Measurements from ENCODE around the gene UTY.

UTY gene

GRCh38 chrY:13361656-13362636 lies 117.9 kb downstream of the UTY start:
- H3K27me3 Mint-ChIP-seq = no peaks in the 10 kb centered on the region
- no peak overlapping the region for H3K4me3 Mint-ChIP-seq
- H3K27ac Mint-ChIP-seq = peak overlapping the region; percentile 76
- H3K9me3 Mint-ChIP-seq = no peaks in the 10 kb centered on the region
- peaks cover 28% of the 10 kb centered on the region for H3K4me1 Mint-ChIP-seq (ENCODE audit: low read depth)
- peaks cover 9% of the 10 kb centered on the region for H3K36me3 Mint-ChIP-seq (ENCODE audit: low read depth)

GRCh38 chrY:13351443-13351842 lies 128.4 kb downstream of the UTY start:
- Mint-ChIP-seq H3K4me3 (no peak overlapping the region), H3K27me3 (no peaks in the 10 kb centered on the region), H3K27ac (no peak overlapping the region), H3K4me1 (ENCODE audit: low read depth) (peaks cover 11% of the 10 kb centered on the region), H3K36me3 (ENCODE audit: low read depth) (peaks cover 28% of the 10 kb centered on the region), H3K9me3 (no peaks in the 10 kb centered on the region)

- Mint-ChIP-seq H3K9me3 (no peaks in the 10 kb centered on the region), H3K4me3 (no peak overlapping the region), H3K27ac (no peak overlapping the region), H3K27me3 (no peaks in the 10 kb centered on the region), H3K4me1 (ENCODE audit: low read depth) (peaks cover 19% of the 10 kb centered on the region), H3K36me3 (ENCODE audit: low read depth) (peaks cover 18% of the 10 kb centered on the region)
Observed at GRCh38 chrY:13347106-13347505, 132.7 kb downstream of the UTY start.

GRCh38 chrY:13345549-13345948 lies 134.3 kb downstream of the UTY start:
- peak overlapping the region; percentile 11 for H3K27ac Mint-ChIP-seq
- no peaks in the 10 kb centered on the region for H3K27me3 Mint-ChIP-seq
- H3K4me1 Mint-ChIP-seq (ENCODE audit: low read depth) = peaks cover 19% of the 10 kb centered on the region
- no peak overlapping the region for H3K4me3 Mint-ChIP-seq
- peaks cover 17% of the 10 kb centered on the region for H3K36me3 Mint-ChIP-seq (ENCODE audit: low read depth)
- no peaks in the 10 kb centered on the region for H3K9me3 Mint-ChIP-seq

- Mint-ChIP-seq H3K27ac (no peak overlapping the region), H3K9me3 (no peaks in the 10 kb centered on the region), H3K27me3 (no peaks in the 10 kb centered on the region), H3K36me3 (ENCODE audit: low read depth) (peaks cover 25% of the 10 kb centered on the region), H3K4me1 (ENCODE audit: low read depth) (peaks cover 8% of the 10 kb centered on the region), H3K4me3 (no peak overlapping the region)
Observed at GRCh38 chrY:13343307-13343946, 136.4 kb downstream of the UTY start.

GRCh38 chrY:13339939-13340338 lies 139.9 kb downstream of the UTY start:
- Mint-ChIP-seq H3K4me3 (no peak overlapping the region), H3K36me3 (ENCODE audit: low read depth) (peaks cover 34% of the 10 kb centered on the region), H3K4me1 (ENCODE audit: low read depth) (peaks cover 8% of the 10 kb centered on the region), H3K27me3 (no peaks in the 10 kb centered on the region), H3K27ac (no peak overlapping the region), H3K9me3 (no peaks in the 10 kb centered on the region)

GRCh38 chrY:13339381-13339780 lies 140.5 kb downstream of the UTY start:
- Mint-ChIP-seq H3K36me3 (ENCODE audit: low read depth) (peaks cover 39% of the 10 kb centered on the region), H3K4me1 (ENCODE audit: low read depth) (peaks cover 8% of the 10 kb centered on the region), H3K4me3 (no peak overlapping the region), H3K9me3 (no peaks in the 10 kb centered on the region), H3K27me3 (no peaks in the 10 kb centered on the region), H3K27ac (peak overlapping the region; percentile 11)

GRCh38 chrY:13338711-13339110 lies 141.1 kb downstream of the UTY start:
- no peaks in the 10 kb centered on the region for H3K27me3 Mint-ChIP-seq
- H3K4me1 Mint-ChIP-seq (ENCODE audit: low read depth) = peaks cover 9% of the 10 kb centered on the region
- H3K9me3 Mint-ChIP-seq = no peaks in the 10 kb centered on the region
- no peak overlapping the region for H3K4me3 Mint-ChIP-seq
- H3K27ac Mint-ChIP-seq = no peak overlapping the region
- peaks cover 43% of the 10 kb centered on the region for H3K36me3 Mint-ChIP-seq (ENCODE audit: low read depth)

GRCh38 chrY:13337934-13338333 lies 141.9 kb downstream of the UTY start:
- no peaks in the 10 kb centered on the region for H3K27me3 Mint-ChIP-seq
- no peaks in the 10 kb centered on the region for H3K9me3 Mint-ChIP-seq
- no peak overlapping the region for H3K4me3 Mint-ChIP-seq
- H3K4me1 Mint-ChIP-seq (ENCODE audit: low read depth) = peaks cover 9% of the 10 kb centered on the region
- peaks cover 39% of the 10 kb centered on the region for H3K36me3 Mint-ChIP-seq (ENCODE audit: low read depth)
- H3K27ac Mint-ChIP-seq = no peak overlapping the region

GRCh38 chrY:13333791-13334190 lies 146.0 kb downstream of the UTY start:
- no peaks in the 10 kb centered on the region for H3K9me3 Mint-ChIP-seq
- H3K27me3 Mint-ChIP-seq = no peaks in the 10 kb centered on the region
- H3K27ac Mint-ChIP-seq = no peak overlapping the region
- peaks cover 27% of the 10 kb centered on the region for H3K4me1 Mint-ChIP-seq (ENCODE audit: low read depth)
- peaks cover 34% of the 10 kb centered on the region for H3K36me3 Mint-ChIP-seq (ENCODE audit: low read depth)
- no peak overlapping the region for H3K4me3 Mint-ChIP-seq

GRCh38 chrY:13330651-13331050 lies 149.2 kb downstream of the UTY start:
- H3K9me3 Mint-ChIP-seq = no peaks in the 10 kb centered on the region
- H3K27ac Mint-ChIP-seq = no peak overlapping the region
- H3K4me3 Mint-ChIP-seq = no peak overlapping the region
- peaks cover 32% of the 10 kb centered on the region for H3K36me3 Mint-ChIP-seq (ENCODE audit: low read depth)
- peaks cover 27% of the 10 kb centered on the region for H3K4me1 Mint-ChIP-seq (ENCODE audit: low read depth)
- no peaks in the 10 kb centered on the region for H3K27me3 Mint-ChIP-seq

GRCh38 chrY:13312966-13313365 lies 166.9 kb downstream of the UTY start:
- Mint-ChIP-seq H3K4me3 (no peak overlapping the region), H3K36me3 (ENCODE audit: low read depth) (peaks cover 41% of the 10 kb centered on the region), H3K9me3 (no peaks in the 10 kb centered on the region), H3K4me1 (ENCODE audit: low read depth) (peaks cover 5% of the 10 kb centered on the region), H3K27me3 (no peaks in the 10 kb centered on the region), H3K27ac (no peak overlapping the region)

- Mint-ChIP-seq H3K4me3 (no peak overlapping the region), H3K27ac (no peak overlapping the region), H3K36me3 (ENCODE audit: low read depth) (peaks cover 31% of the 10 kb centered on the region), H3K4me1 (ENCODE audit: low read depth) (peaks cover 34% of the 10 kb centered on the region), H3K9me3 (no peaks in the 10 kb centered on the region), H3K27me3 (no peaks in the 10 kb centered on the region)
Observed at GRCh38 chrY:13307959-13308358, 171.9 kb downstream of the UTY start.

GRCh38 chrY:13300795-13301194 lies 179.0 kb downstream of the UTY start:
- no peak overlapping the region for H3K27ac Mint-ChIP-seq
- no peak overlapping the region for H3K4me3 Mint-ChIP-seq
- H3K9me3 Mint-ChIP-seq = no peaks in the 10 kb centered on the region
- H3K27me3 Mint-ChIP-seq = no peaks in the 10 kb centered on the region
- peaks cover 35% of the 10 kb centered on the region for H3K4me1 Mint-ChIP-seq (ENCODE audit: low read depth)
- peaks cover 22% of the 10 kb centered on the region for H3K36me3 Mint-ChIP-seq (ENCODE audit: low read depth)

- Mint-ChIP-seq H3K27me3 (no peaks in the 10 kb centered on the region), H3K4me3 (no peak overlapping the region), H3K4me1 (ENCODE audit: low read depth) (peaks cover 28% of the 10 kb centered on the region), H3K27ac (no peak overlapping the region), H3K9me3 (no peaks in the 10 kb centered on the region), H3K36me3 (ENCODE audit: low read depth) (peaks cover 26% of the 10 kb centered on the region)
Observed at GRCh38 chrY:13299411-13299810, 180.4 kb downstream of the UTY start.

Data from stimulated activated naive CD8-positive, alpha-beta T cell treated with anti-CD3 and anti-CD28 coated beads, Interleukin-15, Interleukin-2, amounts not matched to agents 100 ng/mL and 50 ng/mL, for 24 hours (primary cell).